Lung (tissue), 12 donors: ENCODE measurements around the gene STK32B. TPM values are rescaled to one million over a fixed set of nuclear protein-coding genes. Genes with fewer than 3 reads are reported as not detected.

Experiments
- ATAC-seq: fragments of 200-7000 bp; cut with Tn5 transposase; one replicate; pipeline ENCODE4 v1.9.1; 2020; ENCODE audit warnings: moderate number of reproducible peaks; ENCODE audit not compliant: insufficient read depth, low FRiP score
- DNase-seq, 3 donors: peaks; one replicate each; pipeline ENCODE4 v3.0.0-alpha.2; 2013 to 2017
- H3K27ac ChIP-seq, 2 donors: one replicate each; pipeline ENCODE4 v1.5.1; 2013; ENCODE audit warnings: mild to moderate bottlenecking in 2 of 2, moderate library complexity in 2 of 2, control low read depth in 1 of 2, inconsistent platforms in 1 of 2, low read depth in 1 of 2, low read length in 1 of 2
- H3K27me3 ChIP-seq, 3 donors: one replicate each; pipeline ENCODE4 v1.5.1; 2013; ENCODE audit warnings: low read length in 2 of 3; ENCODE audit not compliant: control insufficient read depth in 3 of 3, insufficient read depth in 3 of 3
- H3K36me3 ChIP-seq, 4 donors: one replicate each; pipeline ENCODE4 v1.5.1; 2013; ENCODE audit warnings: low read length in 4 of 4, mild to moderate bottlenecking in 1 of 4, moderate library complexity in 1 of 4; ENCODE audit not compliant: control insufficient read depth in 4 of 4, insufficient read depth in 4 of 4
- H3K4me1 ChIP-seq, 5 donors: one replicate each; pipeline ENCODE4 v1.5.1; 2013; ENCODE audit warnings: low read length in 5 of 5, mild to moderate bottlenecking in 2 of 5, moderate library complexity in 1 of 5; ENCODE audit not compliant: control insufficient read depth in 5 of 5, insufficient read depth in 5 of 5
- H3K4me3 ChIP-seq: one replicate; pipeline ENCODE4 v1.5.1; 2013; ENCODE audit warnings: mild to moderate bottlenecking, control low read depth, moderate library complexity
- H3K9ac ChIP-seq, 2 donors: one replicate each; pipeline ENCODE4 v1.5.1; 2013; ENCODE audit warnings: low read length in 2 of 2, control low read depth in 1 of 2; ENCODE audit not compliant: insufficient read depth in 1 of 2
- H3K9me3 ChIP-seq, 4 donors: one replicate each; pipeline ENCODE4 v1.5.1; 2013; ENCODE audit warnings: low read length in 3 of 4, mild to moderate bottlenecking in 1 of 4, moderate library complexity in 1 of 4; ENCODE audit not compliant: control insufficient read depth in 4 of 4, insufficient read depth in 3 of 4
- CTCF ChIP-seq: IDR thresholded peaks from 2 replicates; pipeline ENCODE4 v1.5.1; 2012; ENCODE audit warnings: mild to moderate bottlenecking; ENCODE audit errors: control extremely low read depth, extremely low read depth
- WGBS, 2 donors: extraction: QIAGEN DNeasy Blood & Tissue Kit; methylation state at CpG; one replicate each; pipeline ENCODE4 v1.1.7; 2013; 5-methylcytosine and 5-hydroxymethylcytosine counted together
- polyA plus RNA-seq, 2 donors: library from polyadenylated mRNA; stranded (reverse); fragments of 200-250 nt; gene quantifications; one replicate each; pipeline ENCODE4 v1.2.1, GENCODE V29; 2013
- total RNA-seq, 2 donors: library from RNA; depleted of rRNA in 1 of 2; stranded (reverse); fragments of >200 nt in 1 of 2; gene quantifications; one replicate each; pipeline ENCODE4 v1.2.1, GENCODE V29; 2014 to 2021
- donor health status: control.
- donor health status: control.
- donor health status: Bipolar disorder and iron deficiency.
- donor health status: healthy.
- donor health status: DM: yes; HTN: yes; CAD: no.

The STK32B gene
- total and polyA plus RNA-seq, 4 donors: 0.29 to 2.2 (median 1.4) TPM

- Histone ChIP-seq H3K27ac (no peak overlapping the region), H3K9me3 (peaks cover 0 to 2% (median 0%) of the 10 kb centered on the region in 4 donors), H3K9ac (no peak overlapping the region), H3K4me1 (peaks cover 0 to 2% (median 0%) of the 10 kb centered on the region in 5 donors), H3K27me3 (peaks cover 0 to 2% (median 0%) of the 10 kb centered on the region in 3 donors), H3K4me3 (no peak overlapping the region), H3K36me3 (no peaks in the 10 kb centered on the region)
- ATAC-seq (no peak), DNase-seq (no peak)
- TF ChIP-seq CTCF: no peak
- WGBS, 2 donors: 81 to 82% methylated on average over 9 of the region's 9 CpGs
Observed at GRCh38 chr4:5206016-5206790, 154.9 kb downstream of the STK32B start.

- Histone ChIP-seq H3K27ac (no peak overlapping the region), H3K4me1 (peaks cover 0 to 3% (median 0%) of the 10 kb centered on the region in 5 donors), H3K4me3 (no peak overlapping the region), H3K9ac (no peak overlapping the region), H3K36me3 (no peaks in the 10 kb centered on the region), H3K27me3 (peaks cover 0 to 2% (median 0%) of the 10 kb centered on the region in 3 donors), H3K9me3 (peaks cover 0 to 2% (median 0%) of the 10 kb centered on the region in 4 donors)
- TF ChIP-seq CTCF: no peak
- ATAC-seq: no peak
- 80 to 88% methylated on average over 1 of the region's 1 CpG for WGBS, 2 donors
- DNase-seq: peak in 1 of 3 donors; percentile 1
Observed at GRCh38 chr4:5209862-5210261, 158.6 kb downstream of the STK32B start.

- Histone ChIP-seq H3K9ac (no peak overlapping the region), H3K4me1 (peaks cover 0 to 3% (median 0%) of the 10 kb centered on the region in 5 donors), H3K4me3 (no peak overlapping the region), H3K27ac (no peak overlapping the region), H3K27me3 (peaks cover 0 to 2% (median 0%) of the 10 kb centered on the region in 3 donors), H3K9me3 (peaks cover 0 to 2% (median 0%) of the 10 kb centered on the region in 4 donors), H3K36me3 (no peaks in the 10 kb centered on the region)
- DNase-seq: no peak
- no peak for TF ChIP-seq CTCF
- WGBS, 2 donors: 82 to 88% methylated on average over 3 of the region's 3 CpGs
- ATAC-seq: no peak
Observed at GRCh38 chr4:5211282-5211839, 160.1 kb downstream of the STK32B start.
